HEK293 (cell line): Measurements from ENCODE around the gene IGSF3.

Experiments used
- FEZF1 ChIP-seq: fragments of 450-650 bp; formaldehyde crosslinking; IDR thresholded peaks from 2 replicates; pipeline ENCODE4 v1.5.1; 2016; ENCODE audit warnings: missing biosample characterization, missing genetic modification characterization
- GLI4 ChIP-seq: fragments of 450-650 bp; formaldehyde crosslinking; IDR thresholded peaks from 2 replicates; pipeline ENCODE4 v1.5.1; 2016; ENCODE audit warnings: missing biosample characterization, missing genetic modification characterization
- HIC1 ChIP-seq: fragments of 450-650 bp; formaldehyde crosslinking; IDR thresholded peaks from 2 replicates; pipeline ENCODE4 v1.5.1; 2016; ENCODE audit warnings: missing biosample characterization, missing genetic modification characterization
- HOXA7 ChIP-seq: sonication (generic); formaldehyde crosslinking; IDR thresholded peaks from 2 replicates; pipeline ENCODE4 v1.8.1; 2022; ENCODE audit warnings: missing genetic modification reagents, borderline replicate concordance
- IKZF3 ChIP-seq: fragments of 450-650 bp; IDR thresholded peaks from 2 replicates; pipeline ENCODE4 v1.5.0; 2018; ENCODE audit warnings: missing biosample characterization, mild to moderate bottlenecking, missing genetic modification characterization, moderate library complexity
- KLF1 ChIP-seq: fragments of 450-650 bp; formaldehyde crosslinking; IDR thresholded peaks from 2 replicates; pipeline ENCODE4 v1.5.1; 2016; ENCODE audit warnings: missing biosample characterization, missing genetic modification characterization
- KLF8 ChIP-seq: fragments of 450-650 bp; formaldehyde crosslinking; IDR thresholded peaks from 2 replicates; pipeline ENCODE4 v1.5.1; 2016; ENCODE audit warnings: missing biosample characterization, missing genetic modification characterization
- OSR2 ChIP-seq: fragments of 450-650 bp; formaldehyde crosslinking; IDR thresholded peaks from 2 replicates; pipeline ENCODE4 v1.5.1; 2016; ENCODE audit warnings: missing biosample characterization, missing genetic modification characterization
- SCRT1 ChIP-seq: fragments of 450-650 bp; formaldehyde crosslinking; IDR thresholded peaks from 2 replicates; pipeline ENCODE4 v1.5.1; 2016; ENCODE audit warnings: missing biosample characterization, missing genetic modification characterization, borderline replicate concordance
- ZBTB1 ChIP-seq: fragments of 450-650 bp; formaldehyde crosslinking; IDR thresholded peaks from 2 replicates; pipeline ENCODE4 v1.5.1; 2016; ENCODE audit warnings: missing biosample characterization, missing genetic modification characterization
- ZBTB10 ChIP-seq: fragments of 450-650 bp; formaldehyde crosslinking; IDR thresholded peaks from 2 replicates; pipeline ENCODE4 v1.5.1; 2016; ENCODE audit warnings: missing biosample characterization, missing genetic modification characterization
- ZBTB6 ChIP-seq: fragments of 450-650 bp; formaldehyde crosslinking; IDR thresholded peaks from 2 replicates; pipeline ENCODE4 v1.5.1; 2017; ENCODE audit warnings: missing biosample characterization, missing genetic modification characterization
- ZEB2 ChIP-seq: fragments of 450-650 bp; formaldehyde crosslinking; IDR thresholded peaks from 2 replicates; pipeline ENCODE4 v1.5.1; 2016; ENCODE audit warnings: missing biosample characterization, missing genetic modification characterization
- ZFHX2 ChIP-seq: fragments of 450-650 bp; formaldehyde crosslinking; conservative IDR thresholded peaks from 2 replicates; pipeline ENCODE4 v1.5.1; 2016; ENCODE audit warnings: missing biosample characterization, missing genetic modification characterization
- ZNF138 ChIP-seq: fragments of 450-650 bp; formaldehyde crosslinking; IDR thresholded peaks from 2 replicates; pipeline ENCODE4 v1.5.1; 2016; ENCODE audit warnings: missing biosample characterization, missing genetic modification characterization, borderline replicate concordance
- ZNF19 ChIP-seq: fragments of 450-650 bp; formaldehyde crosslinking; IDR thresholded peaks from 2 replicates; pipeline ENCODE4; 2016; ENCODE audit warnings: missing biosample characterization, missing genetic modification characterization, low read depth
- ZNF274 ChIP-seq, 2 experiments: fragments of 200-500 bp in 1 of 2; fragments of 450-650 bp in 1 of 2; sonication (Bioruptor generic) in 1 of 2; formaldehyde crosslinking in 1 of 2; IDR thresholded peaks; 2 replicates each; pipeline versions ENCODE4 v1.5.1 to v1.6.1; 2014 to 2016; ENCODE audit warnings: borderline replicate concordance in 1 of 2, inconsistent platforms in 1 of 2, low read length in 1 of 2, missing biosample characterization in 1 of 2, missing genetic modification characterization in 1 of 2
- ZNF280C ChIP-seq: fragments of 450-650 bp; formaldehyde crosslinking; IDR thresholded peaks from 2 replicates; pipeline ENCODE4 v1.5.1; 2016; ENCODE audit warnings: missing biosample characterization, missing genetic modification characterization
- ZNF302 ChIP-seq: fragments of 450-650 bp; formaldehyde crosslinking; IDR thresholded peaks from 2 replicates; pipeline ENCODE4 v1.5.1; 2016; ENCODE audit warnings: missing biosample characterization, missing genetic modification characterization, low read depth
- ZNF350 ChIP-seq: fragments of 450-650 bp; formaldehyde crosslinking; IDR thresholded peaks from 2 replicates; pipeline ENCODE4 v1.5.0; 2017; ENCODE audit warnings: missing biosample characterization, mild to moderate bottlenecking, missing genetic modification characterization
- ZNF391 ChIP-seq: fragments of 450-650 bp; formaldehyde crosslinking; IDR thresholded peaks from 2 replicates; pipeline ENCODE4 v1.5.1; 2016; ENCODE audit warnings: low read depth, missing biosample characterization, missing genetic modification characterization, borderline replicate concordance
- ZNF426 ChIP-seq: fragments of 450-650 bp; formaldehyde crosslinking; IDR thresholded peaks from 2 replicates; pipeline ENCODE4 v1.5.1; 2017; ENCODE audit warnings: missing biosample characterization, missing genetic modification characterization, mild to moderate bottlenecking, inconsistent platforms, moderate library complexity
- ZNF501 ChIP-seq: fragments of 450-650 bp; formaldehyde crosslinking; IDR thresholded peaks from 2 replicates; pipeline ENCODE4 v1.5.1; 2016; ENCODE audit warnings: missing biosample characterization, missing genetic modification characterization
- ZNF521 ChIP-seq: fragments of 450-650 bp; formaldehyde crosslinking; IDR thresholded peaks from 2 replicates; pipeline ENCODE4 v1.5.1; 2017; ENCODE audit warnings: missing biosample characterization, mild to moderate bottlenecking, missing genetic modification characterization
- ZNF600 ChIP-seq: fragments of 450-650 bp; formaldehyde crosslinking; IDR thresholded peaks from 2 replicates; pipeline ENCODE4 v1.5.1; 2016; ENCODE audit warnings: missing biosample characterization, missing genetic modification characterization
- ZNF654 ChIP-seq: fragments of 450-650 bp; formaldehyde crosslinking; IDR thresholded peaks from 2 replicates; pipeline ENCODE4 v1.5.1; 2016; ENCODE audit warnings: low read depth, missing biosample characterization, missing genetic modification characterization
- ZNF692 ChIP-seq: fragments of 450-650 bp; formaldehyde crosslinking; IDR thresholded peaks from 2 replicates; pipeline ENCODE4 v1.5.1; 2016; ENCODE audit warnings: missing biosample characterization, missing genetic modification characterization
- ZNF830 ChIP-seq: fragments of 450-650 bp; IDR thresholded peaks from 2 replicates; pipeline ENCODE4 v1.5.0; 2018; ENCODE audit warnings: missing biosample characterization, missing genetic modification characterization, low read depth, mild to moderate bottlenecking, moderate library complexity
- ZSCAN16 ChIP-seq: fragments of 450-650 bp; formaldehyde crosslinking; IDR thresholded peaks from 2 replicates; pipeline ENCODE4 v1.5.1; 2016; ENCODE audit warnings: missing biosample characterization, missing genetic modification characterization
- ZXDB ChIP-seq: fragments of 450-650 bp; formaldehyde crosslinking; IDR thresholded peaks from 2 replicates; pipeline ENCODE4 v1.5.1; 2016; ENCODE audit warnings: missing biosample characterization, missing genetic modification characterization

IGSF3 gene

GRCh38 chr1:116570358-116571214 is 96.9 kb downstream of the IGSF3 start, which contains the start of gene CD58 (continued):
- TF ChIP-seq ZNF692 (tag by site-specific recombination) = no peak; the same call in 1 of the 2 replicates
- TF ChIP-seq ZSCAN16 (tag by site-specific recombination) = no peak
- TF ChIP-seq ZNF302 (tag by site-specific recombination) = no peak
- TF ChIP-seq ZNF280C = no peak
- TF ChIP-seq ZNF19 = no peak
- no peak for TF ChIP-seq ZBTB1 (tag by site-specific recombination)
- no peak for TF ChIP-seq ZBTB6 (tag by site-specific recombination)
- no peak for TF ChIP-seq ZNF521 (tag by site-specific recombination)
- no peak for TF ChIP-seq ZNF830 (tag by site-specific recombination)
- TF ChIP-seq ZNF600 (tag by site-specific recombination) = peak; percentile 42; the same call in 1 of the 2 replicates
- TF ChIP-seq ZNF391 = no peak; the same call in 1 of the 2 replicates
- TF ChIP-seq KLF8 = peak; percentile 77; the same call in 1 of the 2 replicates
- no peak for TF ChIP-seq ZNF274 (IDR thresholded peaks at IDR 0.05; ENCODE audit: low read length)
- TF ChIP-seq ZNF274 (tag by site-specific recombination; IDR thresholded peaks at IDR 0.05; ENCODE audit: borderline replicate concordance) = no peak
- peak; percentile 83 for TF ChIP-seq ZFHX2 (tag by site-specific recombination)
- TF ChIP-seq ZEB2 (tag by site-specific recombination) = peak; percentile 76; the same call in 1 of the 2 replicates
- no peak for TF ChIP-seq FEZF1 (tag by site-specific recombination)
- TF ChIP-seq ZNF426 (tag by site-specific recombination) = no peak
- TF ChIP-seq OSR2 (tag by site-specific recombination) = no peak
- no peak for TF ChIP-seq HOXA7 (CRISPR knock-in tag)
- TF ChIP-seq KLF1 (tag by site-specific recombination) = peak; percentile 81
- no peak for TF ChIP-seq ZNF654 (tag by site-specific recombination)
- TF ChIP-seq ZNF501 = peak; percentile 85
- TF ChIP-seq ZNF138 (tag by site-specific recombination) = no peak
- 0 out of 2 replicates have a peak, but pooled peaks have one; percentile 35 for TF ChIP-seq ZBTB10 (tag by site-specific recombination)
- no peak for TF ChIP-seq SCRT1 (tag by site-specific recombination)
- TF ChIP-seq GLI4 (tag by site-specific recombination) = no peak
- 0 out of 2 replicates have a peak, but pooled peaks have one; percentile 56 for TF ChIP-seq ZXDB (tag by site-specific recombination)
- TF ChIP-seq HIC1 (tag by site-specific recombination) = peak; percentile 91
- TF ChIP-seq IKZF3 (tag by site-specific recombination) = peak; percentile 80; the same call in 1 of the 2 replicates
- no peak for TF ChIP-seq ZNF350 (tag by site-specific recombination)
